Muscle of leg (tissue), 11 donors: ENCODE results near the gene SYCE1. TPM values are rescaled to one million over a fixed set of nuclear protein-coding genes. Genes with fewer than 3 reads are reported as not detected.
"Not testable (repeated sequence)": the region's sequence is repeated elsewhere in the genome, so short reads cannot be mapped to it uniquely, and the experiment has no call there.

Source experiments
- DNase-seq: peaks from one replicate; pipeline ENCODE4 v3.0.0; 2013
- H3K27ac ChIP-seq: one replicate; pipeline ENCODE4 v1.5.1; 2013; ENCODE audit warnings: mild to moderate bottlenecking, low read length, control low read depth
- H3K27me3 ChIP-seq: one replicate; pipeline ENCODE4 v1.6.1; 2013; ENCODE audit warnings: low read length; ENCODE audit not compliant: control insufficient read depth, insufficient read depth
- H3K36me3 ChIP-seq: one replicate; pipeline ENCODE4 v1.6.1; 2013; ENCODE audit warnings: low read length; ENCODE audit not compliant: control insufficient read depth, insufficient read depth
- H3K4me1 ChIP-seq: one replicate; pipeline ENCODE4 v1.6.1; 2013; ENCODE audit warnings: low read length; ENCODE audit not compliant: control insufficient read depth, insufficient read depth
- H3K4me3 ChIP-seq: one replicate; pipeline ENCODE4 v1.5.1; 2013; ENCODE audit warnings: low read length, control low read depth
- H3K9me3 ChIP-seq: replicated peaks from 2 replicates; pipeline ENCODE4 v1.6.1; 2013; ENCODE audit warnings: low read depth, low read length; ENCODE audit not compliant: control insufficient read depth
- WGBS: methylation state at CpG from one replicate; pipeline ENCODE4 v1.1.5; 2013; ENCODE audit warnings: missing lambda C conversion rate; ENCODE audit not compliant: insufficient coverage; 5-methylcytosine and 5-hydroxymethylcytosine counted together
- polyA plus RNA-seq, 8 donors: library from polyadenylated mRNA; unstranded; fragments of 120-200 nt; gene quantifications; one replicate each; pipeline versions ENCODE4 v1.2.1 to v1.2.3, GENCODE V29; 2013; ENCODE audit warnings: inconsistent platforms in 1 of 8, low replicate concordance in 1 of 8; ENCODE audit not compliant: insufficient read length in 8 of 8, insufficient read depth in 1 of 8
- total RNA-seq: library from RNA; stranded (reverse); fragments of 120-200 nt; gene quantifications from one replicate; pipeline ENCODE4 v1.2.4, GENCODE V29; 2013

SYCE1 gene
- total and polyA plus RNA-seq, 9 donors: 0.11 to 0.56 (median 0.29) TPM

- no peak for DNase-seq
- H3K27ac ChIP-seq: no peak overlapping the region
- no peaks in the 10 kb centered on the region for H3K36me3 ChIP-seq
- no peaks in the 10 kb centered on the region for H3K9me3 ChIP-seq
- 59% methylated on average over 9 of the region's 9 CpGs for WGBS
- H3K27me3 ChIP-seq: peaks cover 45% of the 10 kb centered on the region
- no peaks in the 10 kb centered on the region for H3K4me1 ChIP-seq
- H3K4me3 ChIP-seq: no peak overlapping the region
Measured at GRCh38 chr10:133530506-133530905, 34.9 kb downstream of the SYCE1 start.

- H3K27me3 ChIP-seq: peaks cover 46% of the 10 kb centered on the region
- no peaks in the 10 kb centered on the region for H3K36me3 ChIP-seq
- WGBS: 37% methylated on average over 17 of the region's 26 CpGs
- DNase-seq: no peak
- H3K9me3 ChIP-seq: no peaks in the 10 kb centered on the region
- no peak overlapping the region for H3K27ac ChIP-seq
- no peak overlapping the region for H3K4me3 ChIP-seq
- no peaks in the 10 kb centered on the region for H3K4me1 ChIP-seq
Measured at GRCh38 chr10:133529576-133529946, 35.8 kb downstream of the SYCE1 start.

GRCh38 chr10:133528845-133529575, 36.4 kb downstream of the SYCE1 start:
- no peaks in the 10 kb centered on the region for H3K4me1 ChIP-seq
- no peak overlapping the region for H3K27ac ChIP-seq
- H3K9me3 ChIP-seq: no peaks in the 10 kb centered on the region
- peaks cover 46% of the 10 kb centered on the region for H3K27me3 ChIP-seq
- 14% methylated on average over 16 of the region's 37 CpGs for WGBS
- peak; percentile 11 for DNase-seq
- no peaks in the 10 kb centered on the region for H3K36me3 ChIP-seq
- no peak overlapping the region for H3K4me3 ChIP-seq

- 27% methylated on average over 36 of the region's 50 CpGs for WGBS
- Histone ChIP-seq H3K9me3 (no peaks in the 10 kb centered on the region), H3K4me1 (no peaks in the 10 kb centered on the region), H3K36me3 (no peaks in the 10 kb centered on the region), H3K27me3 (peaks cover 46% of the 10 kb centered on the region), H3K4me3 (no peak overlapping the region), H3K27ac (no peak overlapping the region)
- no peak for DNase-seq
Measured at GRCh38 chr10:133528296-133528844, 37.0 kb downstream of the SYCE1 start.

GRCh38 chr10:133527771-133528271, 37.6 kb downstream of the SYCE1 start:
- no peak for DNase-seq
- Histone ChIP-seq H3K4me3 (no peak overlapping the region), H3K4me1 (no peaks in the 10 kb centered on the region), H3K27ac (no peak overlapping the region), H3K9me3 (no peaks in the 10 kb centered on the region), H3K27me3 (peaks cover 46% of the 10 kb centered on the region), H3K36me3 (no peaks in the 10 kb centered on the region)
- 37% methylated on average over 51 of the region's 51 CpGs for WGBS

GRCh38 chr10:133526957-133527588, 38.3 kb downstream of the SYCE1 start, which contains the start of gene CYP2E1:
TSS of gene CYP2E1 (plus strand) at chr10:133527363. CDS start at chr10:133527396, 33 bp downstream.
- H3K36me3 ChIP-seq: no peaks in the 10 kb centered on the region
- H3K27ac ChIP-seq: no peak within 1 kb of the TSS
- no peak within 1 kb of the TSS for H3K4me3 ChIP-seq
- no peak for DNase-seq
- no peaks in the 10 kb centered on the region for H3K4me1 ChIP-seq
- 64% methylated on average over 8 of the region's 16 CpGs for WGBS
- no peaks in the 10 kb centered on the region for H3K9me3 ChIP-seq
- H3K27me3 ChIP-seq: peaks cover 46% of the 10 kb centered on the region

- 86% methylated on average over 6 of the region's 7 CpGs for whole genome bisulfite sequencing
- Histone ChIP-seq H3K4me3 (no peak overlapping the region), H3K27me3 (peaks cover 45% of the 10 kb centered on the region), H3K9me3 (no peaks in the 10 kb centered on the region), H3K27ac (no peak overlapping the region), H3K36me3 (no peaks in the 10 kb centered on the region), H3K4me1 (no peaks in the 10 kb centered on the region)
- DNase-seq: no peak
Measured at GRCh38 chr10:133525444-133525843, 39.9 kb downstream of the SYCE1 start.

GRCh38 chr10:133523631-133524203, 41.7 kb downstream of the SYCE1 start:
- 89% methylated on average over 9 of the region's 9 CpGs for WGBS
- Histone ChIP-seq H3K27ac (no peak overlapping the region), H3K9me3 (no peaks in the 10 kb centered on the region), H3K4me3 (no peak overlapping the region), H3K36me3 (no peaks in the 10 kb centered on the region), H3K4me1 (no peaks in the 10 kb centered on the region), H3K27me3 (peaks cover 28% of the 10 kb centered on the region)
- no peak for DNase-seq

- H3K4me3 ChIP-seq: no peak overlapping the region
- DNase-seq: peak; percentile 43
- H3K27ac ChIP-seq: no peak overlapping the region
- H3K9me3 ChIP-seq: no peaks in the 10 kb centered on the region
- WGBS: 6% methylated on average over 26 of the region's 33 CpGs
- H3K36me3 ChIP-seq: no peaks in the 10 kb centered on the region
- H3K4me1 ChIP-seq: no peaks in the 10 kb centered on the region
- peaks cover 4% of the 10 kb centered on the region for H3K27me3 ChIP-seq
Measured at GRCh38 chr10:133520193-133520738, 45.1 kb downstream of the SYCE1 start.

- not testable (repeated sequence) for H3K4me1 ChIP-seq, H3K9me3 ChIP-seq, H3K27ac ChIP-seq, H3K36me3 ChIP-seq, H3K4me3 ChIP-seq, H3K27me3 ChIP-seq, DNase-seq
- 90% methylated on average over 3 of the region's 5 CpGs for WGBS
Measured at GRCh38 chr10:133518517-133518916, 46.9 kb downstream of the SYCE1 start.
